Omental fat pad (tissue), 4 donors: ENCODE results near the gene SGMS1. TPM values are rescaled to one million over a fixed set of nuclear protein-coding genes. Genes with fewer than 3 reads are reported as not detected.

Experiments used
- ATAC-seq: fragments of 150-250 bp; one replicate; pipeline ENCODE4 v1.9.1; 2016; ENCODE audit warnings: mild to moderate bottlenecking, moderate library complexity; ENCODE audit not compliant: low FRiP score
- DNase-seq: peaks from one replicate; pipeline ENCODE4 v3.0.0-alpha.2; 2019; ENCODE audit warnings: low spot score
- total RNA-seq, 4 donors: library from RNA; depleted of rRNA; stranded (reverse); fragments of >200 nt; gene quantifications; one replicate each; pipeline ENCODE4 v1.1.0, GENCODE V29; 2016
- TF ChIP-seq, protein P1 (sequence below), 3 donors: fragments of 450-650 bp; IDR thresholded peaks; one replicate each; pipeline ENCODE4 v1.5.1; 2016 to 2017; ENCODE audit warnings: antibody characterized with exemption in 3 of 3, mild to moderate bottlenecking in 3 of 3, moderate library complexity in 2 of 3

The SGMS1 gene
- total RNA-seq, 4 donors from 2014 or later: 82.5 to 136 (median 96.4) TPM

DNA sequence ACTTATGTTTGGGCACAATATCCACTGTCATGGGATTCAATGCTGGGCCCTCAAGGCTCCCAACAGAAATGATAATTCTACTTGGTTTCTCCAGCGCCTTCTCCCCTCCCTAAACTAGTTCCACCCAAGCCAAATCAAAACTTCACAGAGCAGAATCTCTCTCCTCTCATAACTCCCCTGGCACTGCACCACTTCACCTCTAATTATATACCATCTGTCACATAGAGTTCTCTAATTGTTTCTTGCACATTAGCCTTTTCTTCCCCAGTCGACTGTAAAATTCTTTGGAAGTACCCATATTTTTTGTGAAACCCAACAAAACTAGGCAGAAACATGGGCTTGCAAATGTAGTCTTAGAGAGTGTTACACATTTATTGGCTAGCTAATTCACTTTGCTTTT lies 8.1 kb downstream of the SGMS1 start:
- TF ChIP-seq, protein P1, sequence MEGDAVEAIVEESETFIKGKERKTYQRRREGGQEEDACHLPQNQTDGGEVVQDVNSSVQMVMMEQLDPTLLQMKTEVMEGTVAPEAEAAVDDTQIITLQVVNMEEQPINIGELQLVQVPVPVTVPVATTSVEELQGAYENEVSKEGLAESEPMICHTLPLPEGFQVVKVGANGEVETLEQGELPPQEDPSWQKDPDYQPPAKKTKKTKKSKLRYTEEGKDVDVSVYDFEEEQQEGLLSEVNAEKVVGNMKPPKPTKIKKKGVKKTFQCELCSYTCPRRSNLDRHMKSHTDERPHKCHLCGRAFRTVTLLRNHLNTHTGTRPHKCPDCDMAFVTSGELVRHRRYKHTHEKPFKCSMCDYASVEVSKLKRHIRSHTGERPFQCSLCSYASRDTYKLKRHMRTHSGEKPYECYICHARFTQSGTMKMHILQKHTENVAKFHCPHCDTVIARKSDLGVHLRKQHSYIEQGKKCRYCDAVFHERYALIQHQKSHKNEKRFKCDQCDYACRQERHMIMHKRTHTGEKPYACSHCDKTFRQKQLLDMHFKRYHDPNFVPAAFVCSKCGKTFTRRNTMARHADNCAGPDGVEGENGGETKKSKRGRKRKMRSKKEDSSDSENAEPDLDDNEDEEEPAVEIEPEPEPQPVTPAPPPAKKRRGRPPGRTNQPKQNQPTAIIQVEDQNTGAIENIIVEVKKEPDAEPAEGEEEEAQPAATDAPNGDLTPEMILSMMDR (IDR thresholded peaks at IDR 0.05): no peak
- DNase-seq: no peak
- no peak for ATAC-seq

DNA sequence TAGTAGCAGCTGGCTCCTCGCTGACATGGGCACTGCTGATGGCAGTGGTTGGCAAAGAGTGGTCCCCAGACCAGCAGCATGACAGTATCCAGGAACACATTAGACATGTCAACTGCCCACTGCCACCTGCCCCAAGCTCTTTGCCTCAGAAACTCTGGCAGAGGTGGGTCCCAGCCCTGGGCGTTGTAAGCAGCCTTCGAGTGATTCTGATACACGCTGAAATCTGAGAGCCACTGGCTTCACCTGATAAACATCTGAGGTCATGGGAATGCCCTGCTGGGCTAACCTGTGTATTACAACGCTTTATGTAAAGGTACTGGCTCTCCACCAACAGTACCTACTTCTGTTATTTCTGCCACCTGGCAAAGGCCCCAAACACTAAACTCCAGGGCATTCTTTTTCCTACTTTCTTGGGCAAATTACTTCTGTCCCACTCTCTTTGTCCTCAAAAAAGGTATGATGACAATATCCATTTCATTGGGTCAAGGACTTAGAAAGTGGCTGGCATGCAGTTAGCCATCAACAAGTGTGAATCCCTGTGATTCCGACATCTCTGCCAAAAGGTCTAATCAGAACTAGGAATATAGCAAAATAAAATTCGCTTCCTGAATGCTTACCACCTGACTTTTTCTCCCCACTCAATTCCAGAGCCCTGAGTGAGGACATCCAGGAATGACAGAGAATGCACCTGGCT lies 9.2 kb downstream of the SGMS1 start:
- TF ChIP-seq, protein P1 (IDR thresholded peaks at IDR 0.05): no peak
- no peak for ATAC-seq
- DNase-seq: no peak

DNA sequence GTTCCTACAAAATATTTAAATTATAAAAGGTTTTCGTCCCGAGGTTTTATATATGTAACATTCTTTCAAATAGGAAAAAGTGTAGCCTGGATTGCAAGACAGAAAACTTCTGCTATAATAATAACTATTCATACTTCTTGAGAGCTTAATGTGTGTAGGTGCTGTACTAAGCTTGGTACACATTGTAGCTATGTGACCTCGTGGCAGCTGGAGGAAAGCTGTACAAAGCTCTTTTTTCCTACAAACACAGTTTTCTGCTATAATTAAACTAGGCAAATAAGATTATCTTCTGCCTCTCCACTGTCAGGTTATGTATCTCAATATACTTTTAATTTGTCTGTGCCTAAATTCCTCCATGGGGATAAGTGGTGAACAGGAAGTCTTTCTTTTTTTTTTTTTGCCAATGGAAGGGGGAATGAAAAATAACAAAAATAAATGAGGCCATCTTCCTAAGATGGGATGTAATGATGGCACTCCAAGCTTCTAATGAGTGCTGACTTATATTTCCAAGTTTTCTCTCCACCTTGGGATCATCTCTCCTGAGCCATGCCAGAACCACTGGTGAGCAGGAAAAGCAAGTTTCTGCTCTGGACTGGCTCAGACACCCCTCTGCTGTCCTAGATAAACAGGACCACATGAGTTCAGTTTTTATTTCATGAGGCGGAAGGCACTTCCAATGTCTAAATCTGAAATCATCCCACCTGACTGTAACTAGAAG lies 9.9 kb downstream of the SGMS1 start:
- DNase-seq (no peak), ATAC-seq (no peak)

DNA sequence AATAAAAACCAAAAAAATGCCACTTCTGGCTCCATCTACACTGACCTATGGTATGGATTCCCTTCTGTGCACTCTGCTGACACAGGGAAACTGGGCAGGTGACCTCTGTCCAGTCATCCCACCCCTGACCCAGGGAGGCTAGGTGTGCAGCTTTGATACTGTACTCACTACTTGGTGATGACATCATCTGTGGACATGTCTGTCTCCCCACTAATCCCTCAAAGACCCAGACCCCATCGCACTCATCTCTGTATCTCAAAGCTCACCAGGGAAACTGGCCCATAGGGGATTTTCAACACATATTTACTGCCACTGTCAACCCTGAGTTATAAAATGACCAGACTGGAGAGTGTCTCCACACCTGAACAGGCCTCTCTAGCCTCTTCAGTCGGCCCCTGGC lies 10.6 kb downstream of the SGMS1 start:
- TF ChIP-seq, protein P1 (IDR thresholded peaks at IDR 0.05): no peak
- ATAC-seq: no peak
- no peak for DNase-seq

More for the DNA sequence above, 9.9 kb downstream of the SGMS1 start:
- TF ChIP-seq, protein P1 (IDR thresholded peaks at IDR 0.05): no peak

GRCh38 chr10:50610368-50610767 lies 13.4 kb downstream of the SGMS1 start:
- no peak for ATAC-seq
- TF ChIP-seq, protein P1 (IDR thresholded peaks at IDR 0.05): no peak
- DNase-seq: no peak

DNA sequence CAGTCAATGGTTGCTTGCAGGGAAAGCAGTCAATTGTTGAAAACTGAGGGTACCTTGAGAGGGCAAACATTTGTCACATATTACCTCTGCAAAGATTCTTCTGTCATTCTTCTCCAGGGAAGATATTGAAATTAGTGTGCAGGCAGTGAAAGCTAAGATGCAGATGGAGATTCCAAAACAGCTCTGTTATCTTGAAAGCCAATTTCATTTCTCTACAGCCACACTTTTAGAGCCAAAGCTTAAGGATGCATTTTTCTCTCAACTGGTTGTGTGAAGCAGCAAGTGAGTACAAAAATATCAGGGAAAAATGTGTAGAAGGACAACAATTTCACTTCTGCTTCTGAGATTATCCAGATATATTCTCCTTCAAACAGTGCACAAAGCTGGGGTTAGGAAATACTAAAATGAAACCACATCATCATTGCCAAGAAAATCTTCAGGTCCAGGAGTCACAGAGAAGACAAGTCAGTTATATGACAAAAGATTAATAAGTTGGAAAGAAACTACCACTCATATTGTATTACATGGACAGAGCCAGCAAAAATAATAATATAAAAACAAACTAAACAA lies 16.3 kb downstream of the SGMS1 start:
- TF ChIP-seq, protein P1 (IDR thresholded peaks at IDR 0.05): no peak
- no peak for ATAC-seq
- no peak for DNase-seq
